ENCODE results near the gene DPP3.

- no peak for TF ChIP-seq CSRNP3 (CRISPR knock-in tag; IDR thresholded peaks at IDR 0.05)
- TF ChIP-seq POU6F1 (CRISPR knock-in tag; IDR thresholded peaks at IDR 0.05; ENCODE audit: borderline replicate concordance, low read depth), result no peak
- no peak for TF ChIP-seq ZNF70 (CRISPR knock-in tag; IDR thresholded peaks at IDR 0.05)
- no peak for TF ChIP-seq ZFP30 (CRISPR knock-in tag; IDR thresholded peaks at IDR 0.05)
- no peak for TF ChIP-seq PATZ1 (CRISPR knock-in tag; IDR thresholded peaks at IDR 0.05; ENCODE audit: borderline replicate concordance)
- no peak for TF ChIP-seq ZC3H10 (CRISPR knock-in tag; IDR thresholded peaks at IDR 0.05)
- no peak for TF ChIP-seq CREB5 (CRISPR knock-in tag; IDR thresholded peaks at IDR 0.05; ENCODE audit: low read depth)
- no peak for TF ChIP-seq ESRRG (CRISPR knock-in tag; IDR thresholded peaks at IDR 0.05)
- TF ChIP-seq ARNTL (CRISPR knock-in tag; IDR thresholded peaks at IDR 0.05; ENCODE audit: borderline replicate concordance, low read depth), result no peak
- no peak for TF ChIP-seq ZFP3 (CRISPR knock-in tag; IDR thresholded peaks at IDR 0.05)
- TF ChIP-seq TCF4 (CRISPR knock-in tag; IDR thresholded peaks at IDR 0.05; ENCODE audit: borderline replicate concordance), result no peak
Observed at GRCh38 chr11:66545701-66546367, 65.6 kb downstream of the DPP3 start, which contains the start of gene ZDHHC24.

Measured in SK-N-SH treated with all-trans-retinoic acid at 6 μM for 48 hours (cell line).